HepG2 (cell line): ENCODE measurements around the gene MACROD2. TPM values are rescaled to one million over a fixed set of nuclear protein-coding genes. Genes with fewer than 3 reads are reported as not detected.

Source experiments
- ATAC-seq: fragments of 200-7000 bp; cut with Tn5 transposase; 3 replicates; pipeline ENCODE4 v1.9.1; 2020; ENCODE audit warnings: mild to moderate bottlenecking, moderate library complexity
- BruUV-seq: library from RNA; stranded (reverse); fragments of 400-500 nt; replicated peaks from 2 replicates; lab custom pipeline; 2021; lab: Mats Ljungman, UMichigan
- CTCF ChIA-PET: fragments of 300-600 bp; formaldehyde crosslinking; extraction: SDS; loops from one replicate; lab custom pipeline; 2021; ENCODE audit warnings: low total read pairs, inconsistent platforms, low intra/inter-chr PET ratio; lab: Yijun Ruan, JAX
- POLR2A ChIA-PET: fragments of 350-600 bp; sonication (Branson Sonifier 250); formaldehyde crosslinking; loops from one replicate; lab custom pipeline; 2020; ENCODE audit warnings: antibody characterized with exemption, inconsistent platforms; lab: Yijun Ruan, JAX
- DNase-seq: peaks from one replicate; pipeline ENCODE4 v3.0.0-alpha.2; 2015; ENCODE audit warnings: low spot score
- FAIRE-seq: peaks from 3 replicates; lab custom pipeline; 2011; peaks lifted over from hg19 to GRCh38; lab: Jason Lieb, UNC
- H2AFZ ChIP-seq: one replicate; pipeline ENCODE4 v1.6.1; 2011; ENCODE audit warnings: low read length, inconsistent platforms
- H3K27ac ChIP-seq: fragments of 300-600 bp; 3 replicates; pipeline ENCODE4 v1.8.0; 2011; ENCODE audit warnings: mixed run types, mild to moderate bottlenecking, mixed read lengths, low read length, inconsistent platforms; ENCODE audit not compliant: insufficient read depth; ENCODE audit errors: extremely low read length
- H3K27me3 ChIP-seq, 2 experiments: fragments of 200-600 bp in 1 of 2; 2 replicates in 1 of 2; 3 replicates in 1 of 2; pipeline versions ENCODE4 v1.6.0 to v1.8.0; 2011; ENCODE audit warnings: low read length in 2 of 2, mild to moderate bottlenecking in 2 of 2, moderate library complexity in 2 of 2, inconsistent platforms in 1 of 2; ENCODE audit not compliant: insufficient read depth in 2 of 2, control insufficient read depth in 1 of 2
- H3K36me3 ChIP-seq, 2 experiments: fragments of 200-600 bp in 1 of 2; replicated peaks in 1 of 2; 2 replicates in 1 of 2; 3 replicates in 1 of 2; pipeline versions ENCODE4 v1.5.1 to v1.8.0; 2011; ENCODE audit warnings: low read length in 2 of 2, inconsistent platforms in 1 of 2; ENCODE audit not compliant: insufficient read depth in 2 of 2, control insufficient read depth in 1 of 2
- H3K4me1 ChIP-seq: 2 replicates; pipeline ENCODE4 v1.5.1; 2012; ENCODE audit warnings: low read length, inconsistent platforms; ENCODE audit not compliant: insufficient read depth
- H3K4me2 ChIP-seq: 2 replicates; pipeline ENCODE4 v1.6.0; 2011; ENCODE audit warnings: low read depth, low read length, inconsistent platforms
- H3K4me3 ChIP-seq, 3 experiments: fragments of 200-600 bp in 1 of 3; sonication (generic), shearing (Covaris generic) in 1 of 3; replicated peaks in 1 of 3; 2 replicates each; pipeline ENCODE4 v1.5.1; 2011 to 2016; ENCODE audit warnings: low read length in 3 of 3, inconsistent platforms in 2 of 3, low read depth in 2 of 3, mild to moderate bottlenecking in 2 of 3, control low read depth in 1 of 3, mixed read lengths in 1 of 3; ENCODE audit not compliant: insufficient read depth in 1 of 3
- H3K79me2 ChIP-seq: one replicate; pipeline ENCODE4 v1.6.1; 2011; ENCODE audit warnings: low read length, inconsistent platforms; ENCODE audit not compliant: insufficient read depth
- H3K9ac ChIP-seq: 2 replicates; pipeline ENCODE4 v1.6.0; 2011; ENCODE audit warnings: mild to moderate bottlenecking, low read depth, low read length, inconsistent platforms; ENCODE audit not compliant: insufficient read depth
- H3K9me3 ChIP-seq: 2 replicates; pipeline ENCODE4 v1.5.1; 2012; ENCODE audit warnings: mild to moderate bottlenecking, low read length
- H4K20me1 ChIP-seq: 2 replicates; pipeline ENCODE4 v1.6.0; 2011; ENCODE audit warnings: inconsistent platforms, mild to moderate bottlenecking, low read length, moderate library complexity; ENCODE audit not compliant: insufficient read depth
- CENPX ChIP-seq: sonication (generic); formaldehyde crosslinking; IDR thresholded peaks from 2 replicates; pipeline ENCODE4 v1.9.0; 2021; ENCODE audit warnings: mild to moderate bottlenecking, missing genetic modification reagents, moderate library complexity
- HOXA7 ChIP-seq: sonication (generic); formaldehyde crosslinking; IDR thresholded peaks from 2 replicates; pipeline ENCODE4 v1.8.1; 2022; ENCODE audit warnings: mild to moderate bottlenecking, missing genetic modification reagents, moderate library complexity
- MAFF ChIP-seq: IDR thresholded peaks from 2 replicates; pipeline ENCODE4 v1.6.1; 2011; ENCODE audit warnings: low read depth, low read length, improper control_type of control experiment
- MAFK ChIP-seq, 2 experiments: IDR thresholded peaks in 1 of 2; conservative IDR thresholded peaks in 1 of 2; 2 replicates each; pipeline ENCODE4 v1.6.1; 2011; ENCODE audit warnings: improper control_type of control experiment in 2 of 2, low read length in 2 of 2
- NFE2L2 ChIP-seq: fragments of 150-350 bp; IDR thresholded peaks from 2 replicates; pipeline ENCODE4 v1.6.1; 2014; ENCODE audit warnings: low read length
- NFKBIZ ChIP-seq: IDR thresholded peaks from 2 replicates; pipeline ENCODE4 v1.6.1; 2018; ENCODE audit warnings: missing genetic modification reagents, missing compliant biosample characterization
- WGBS: methylation state at CpG from one replicate; pipeline ENCODE4 v1.1.6; 2017; ENCODE audit warnings: low lambda C conversion rate; 5-methylcytosine and 5-hydroxymethylcytosine counted together
- in situ Hi-C: cut with HindIII; loops from 2 replicates; pipeline ENCODE4 v1.10.0; 2017; ENCODE audit warnings: low pct_unique_long_range_greater_than_20kb; ENCODE audit not compliant: extremely low pct_ligation_motif_present
- intact Hi-C: fragments of 100-400 bp; cut with micrococcal nuclease; formaldehyde crosslinking; loops from one replicate; pipeline ENCODE4 v1.10.0; 2022; ENCODE audit not compliant: unreplicated experiment
- polyA plus RNA-seq, 8 experiments: library from polyadenylated mRNA; depleted of rRNA in 3 of 8; stranded (reverse) in 7 of 8; unstranded in 1 of 8; fragments of >200 nt; fragmentation: Illumina TruSeq in 4 of 8; extraction: Trizol in 4 of 8; gene quantifications; 2 replicates each; pipeline versions ENCODE4 v1.2.1 to v1.2.3, GENCODE V29; 2011 to 2016; ENCODE audit warnings: low read depth in 4 of 8, missing spikeins in 1 of 8, mixed read lengths in 1 of 8; ENCODE audit not compliant: insufficient read depth in 1 of 8
- total RNA-seq, 5 experiments: library from RNA; depleted of rRNA; stranded (reverse); fragments of >200 nt; fragmentation: Illumina TruSeq; extraction: Trizol; gene quantifications; 2 replicates each; pipeline ENCODE4 v1.2.3, GENCODE V29; 2016; ENCODE audit warnings: low read depth in 1 of 5
- TF ChIP-seq, protein P1 (sequence below): sonication (generic); formaldehyde crosslinking; IDR thresholded peaks from 2 replicates; pipeline ENCODE4 v1.4.0; 2020; ENCODE audit warnings: mild to moderate bottlenecking, missing genetic modification reagents
- TF ChIP-seq, protein P2 (sequence below): sonication (generic); formaldehyde crosslinking; IDR thresholded peaks from 2 replicates; pipeline ENCODE4 v1.4.0; 2020; ENCODE audit warnings: missing genetic modification reagents, mild to moderate bottlenecking, borderline replicate concordance
- TF ChIP-seq, protein P3 (sequence below): IDR thresholded peaks from 2 replicates; pipeline ENCODE4 v1.6.1; 2016; ENCODE audit warnings: low read depth, borderline replicate concordance
- TF ChIP-seq, protein P4 (sequence below): sonication (generic); formaldehyde crosslinking; IDR thresholded peaks from 2 replicates; pipeline ENCODE4 v1.5.0; 2020; ENCODE audit warnings: mild to moderate bottlenecking, missing genetic modification reagents, borderline replicate concordance
- TF ChIP-seq, protein P5 (sequence below): sonication (generic); formaldehyde crosslinking; IDR thresholded peaks from 2 replicates; pipeline ENCODE4 v1.4.0; 2020; ENCODE audit warnings: missing genetic modification reagents, borderline replicate concordance

MACROD2 gene
- total and polyA plus RNA-seq, 2 of the 13 experiments (the other 11 are each of a cell fraction or from before 2014, with no cell fraction given), result 0.13 to 0.51 TPM

DNA sequence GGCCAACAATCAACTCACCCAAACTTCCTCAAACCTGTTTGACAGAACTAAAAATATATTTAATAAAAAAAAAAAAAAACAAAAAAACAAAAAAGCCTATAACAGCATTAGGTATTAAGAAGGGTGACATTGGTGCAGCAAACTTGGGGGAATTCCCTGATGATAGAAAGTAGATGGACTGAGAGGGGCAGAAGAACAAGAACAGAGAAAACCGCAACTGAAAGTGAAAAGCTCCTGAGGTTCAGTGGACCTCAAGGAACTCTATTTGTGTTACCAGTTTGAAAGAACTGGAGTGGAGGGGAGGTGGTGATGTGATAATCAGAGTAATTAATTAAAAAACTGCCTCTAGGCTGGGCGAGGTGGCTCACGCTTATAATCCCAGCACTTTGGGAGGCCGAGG lies 53.8 kb downstream of the MACROD2 start (continued):
- TF ChIP-seq, protein P1, sequence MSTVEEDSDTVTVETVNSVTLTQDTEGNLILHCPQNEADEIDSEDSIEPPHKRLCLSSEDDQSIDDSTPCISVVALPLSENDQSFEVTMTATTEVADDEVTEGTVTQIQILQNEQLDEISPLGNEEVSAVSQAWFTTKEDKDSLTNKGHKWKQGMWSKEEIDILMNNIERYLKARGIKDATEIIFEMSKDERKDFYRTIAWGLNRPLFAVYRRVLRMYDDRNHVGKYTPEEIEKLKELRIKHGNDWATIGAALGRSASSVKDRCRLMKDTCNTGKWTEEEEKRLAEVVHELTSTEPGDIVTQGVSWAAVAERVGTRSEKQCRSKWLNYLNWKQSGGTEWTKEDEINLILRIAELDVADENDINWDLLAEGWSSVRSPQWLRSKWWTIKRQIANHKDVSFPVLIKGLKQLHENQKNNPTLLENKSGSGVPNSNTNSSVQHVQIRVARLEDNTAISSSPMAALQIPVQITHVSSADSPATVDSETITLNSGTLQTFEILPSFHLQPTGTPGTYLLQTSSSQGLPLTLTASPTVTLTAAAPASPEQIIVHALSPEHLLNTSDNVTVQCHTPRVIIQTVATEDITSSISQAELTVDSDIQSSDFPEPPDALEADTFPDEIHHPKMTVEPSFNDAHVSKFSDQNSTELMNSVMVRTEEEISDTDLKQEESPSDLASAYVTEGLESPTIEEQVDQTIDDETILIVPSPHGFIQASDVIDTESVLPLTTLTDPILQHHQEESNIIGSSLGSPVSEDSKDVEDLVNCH (CRISPR knock-in tag), result no peak
- TF ChIP-seq, protein P2, sequence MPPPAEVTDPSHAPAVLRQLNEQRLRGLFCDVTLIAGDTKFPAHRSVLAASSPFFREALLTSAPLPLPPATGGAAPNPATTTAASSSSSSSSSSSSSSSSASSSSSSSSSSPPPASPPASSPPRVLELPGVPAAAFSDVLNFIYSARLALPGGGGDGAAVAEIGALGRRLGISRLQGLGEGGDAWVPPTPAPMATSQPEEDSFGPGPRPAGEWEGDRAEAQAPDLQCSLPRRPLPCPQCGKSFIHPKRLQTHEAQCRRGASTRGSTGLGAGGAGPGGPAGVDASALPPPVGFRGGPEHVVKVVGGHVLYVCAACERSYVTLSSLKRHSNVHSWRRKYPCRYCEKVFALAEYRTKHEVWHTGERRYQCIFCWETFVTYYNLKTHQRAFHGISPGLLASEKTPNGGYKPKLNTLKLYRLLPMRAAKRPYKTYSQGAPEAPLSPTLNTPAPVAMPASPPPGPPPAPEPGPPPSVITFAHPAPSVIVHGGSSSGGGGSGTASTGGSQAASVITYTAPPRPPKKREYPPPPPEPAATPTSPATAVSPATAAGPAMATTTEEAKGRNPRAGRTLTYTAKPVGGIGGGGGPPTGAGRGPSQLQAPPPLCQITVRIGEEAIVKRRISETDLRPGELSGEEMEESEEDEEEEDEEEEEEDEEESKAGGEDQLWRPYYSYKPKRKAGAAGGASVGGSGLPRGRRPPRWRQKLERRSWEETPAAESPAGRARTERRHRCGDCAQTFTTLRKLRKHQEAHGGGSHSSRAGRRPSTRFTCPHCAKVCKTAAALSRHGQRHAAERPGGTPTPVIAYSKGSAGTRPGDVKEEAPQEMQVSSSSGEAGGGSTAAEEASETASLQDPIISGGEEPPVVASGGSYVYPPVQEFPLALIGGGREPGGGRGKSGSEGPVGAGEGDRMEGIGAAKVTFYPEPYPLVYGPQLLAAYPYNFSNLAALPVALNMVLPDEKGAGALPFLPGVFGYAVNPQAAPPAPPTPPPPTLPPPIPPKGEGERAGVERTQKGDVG (CRISPR knock-in tag), result no peak
- TF ChIP-seq, protein P3, sequence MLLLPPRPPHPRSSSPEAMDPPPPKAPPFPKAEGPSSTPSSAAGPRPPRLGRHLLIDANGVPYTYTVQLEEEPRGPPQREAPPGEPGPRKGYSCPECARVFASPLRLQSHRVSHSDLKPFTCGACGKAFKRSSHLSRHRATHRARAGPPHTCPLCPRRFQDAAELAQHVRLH (CRISPR knock-in tag), result no peak
- TF ChIP-seq HOXA7 (CRISPR knock-in tag), result no peak

DNA sequence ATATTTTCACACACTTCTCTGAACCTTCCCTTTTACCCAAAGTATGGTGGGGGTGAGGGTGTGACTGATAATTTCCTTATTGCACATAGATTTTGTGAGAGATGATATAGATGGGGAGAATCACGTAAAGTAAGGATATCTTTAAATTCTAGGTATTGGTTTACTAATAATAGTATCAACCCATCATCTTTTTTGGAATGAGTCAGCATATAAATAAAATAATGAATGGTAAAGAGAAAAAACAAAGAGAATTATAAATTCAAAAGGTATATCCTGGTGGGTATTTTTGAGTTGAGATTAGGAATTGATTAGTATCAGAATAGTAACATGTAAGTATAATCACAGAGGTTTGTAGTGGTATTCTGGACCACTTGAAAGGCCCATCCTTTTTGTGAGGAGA lies 56.1 kb downstream of the MACROD2 start:
- DNase-seq (no peak), FAIRE-seq (no peak), ATAC-seq (no peak)
- WGBS, result 48% methylated on average over 1 of the region's 1 CpG
- Histone ChIP-seq H3K9me3 (no peaks in the 10 kb centered on the region), H3K79me2 (no peaks in the 10 kb centered on the region), H3K4me3 (no peak overlapping the region), H3K36me3 (no peaks in the 10 kb centered on the region), H3K27me3 (no peaks in the 10 kb centered on the region), H3K4me2 (no peak overlapping the region), H4K20me1 (no peaks in the 10 kb centered on the region), H3K9ac (no peak overlapping the region), H3K27ac (no peak overlapping the region), H2AFZ (no peak overlapping the region), H3K4me1 (no peaks in the 10 kb centered on the region)
- in situ Hi-C loops, result no loop called here
- ChIA-PET POLR2A (no interaction called here), CTCF (no interaction called here)
- intact Hi-C loops, result no loop called here
- no TSS peak for BruUV-seq
- TF ChIP-seq, protein P4, sequence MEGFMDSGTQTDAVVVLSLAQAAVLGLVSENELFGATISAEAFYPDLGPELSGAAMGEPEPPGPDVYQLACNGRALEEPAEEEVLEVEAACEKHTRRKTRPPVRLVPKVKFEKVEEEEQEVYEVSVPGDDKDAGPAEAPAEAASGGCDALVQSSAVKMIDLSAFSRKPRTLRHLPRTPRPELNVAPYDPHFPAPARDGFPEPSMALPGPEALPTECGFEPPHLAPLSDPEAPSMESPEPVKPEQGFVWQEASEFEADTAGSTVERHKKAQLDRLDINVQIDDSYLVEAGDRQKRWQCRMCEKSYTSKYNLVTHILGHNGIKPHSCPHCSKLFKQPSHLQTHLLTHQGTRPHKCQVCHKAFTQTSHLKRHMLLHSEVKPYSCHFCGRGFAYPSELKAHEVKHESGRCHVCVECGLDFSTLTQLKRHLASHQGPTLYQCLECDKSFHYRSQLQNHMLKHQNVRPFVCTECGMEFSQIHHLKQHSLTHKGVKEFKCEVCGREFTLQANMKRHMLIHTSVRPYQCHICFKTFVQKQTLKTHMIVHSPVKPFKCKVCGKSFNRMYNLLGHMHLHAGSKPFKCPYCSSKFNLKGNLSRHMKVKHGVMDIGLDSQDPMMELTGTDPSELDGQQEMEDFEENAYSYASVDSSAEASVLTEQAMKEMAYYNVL (CRISPR knock-in tag), result no peak
- TF ChIP-seq, protein P5, sequence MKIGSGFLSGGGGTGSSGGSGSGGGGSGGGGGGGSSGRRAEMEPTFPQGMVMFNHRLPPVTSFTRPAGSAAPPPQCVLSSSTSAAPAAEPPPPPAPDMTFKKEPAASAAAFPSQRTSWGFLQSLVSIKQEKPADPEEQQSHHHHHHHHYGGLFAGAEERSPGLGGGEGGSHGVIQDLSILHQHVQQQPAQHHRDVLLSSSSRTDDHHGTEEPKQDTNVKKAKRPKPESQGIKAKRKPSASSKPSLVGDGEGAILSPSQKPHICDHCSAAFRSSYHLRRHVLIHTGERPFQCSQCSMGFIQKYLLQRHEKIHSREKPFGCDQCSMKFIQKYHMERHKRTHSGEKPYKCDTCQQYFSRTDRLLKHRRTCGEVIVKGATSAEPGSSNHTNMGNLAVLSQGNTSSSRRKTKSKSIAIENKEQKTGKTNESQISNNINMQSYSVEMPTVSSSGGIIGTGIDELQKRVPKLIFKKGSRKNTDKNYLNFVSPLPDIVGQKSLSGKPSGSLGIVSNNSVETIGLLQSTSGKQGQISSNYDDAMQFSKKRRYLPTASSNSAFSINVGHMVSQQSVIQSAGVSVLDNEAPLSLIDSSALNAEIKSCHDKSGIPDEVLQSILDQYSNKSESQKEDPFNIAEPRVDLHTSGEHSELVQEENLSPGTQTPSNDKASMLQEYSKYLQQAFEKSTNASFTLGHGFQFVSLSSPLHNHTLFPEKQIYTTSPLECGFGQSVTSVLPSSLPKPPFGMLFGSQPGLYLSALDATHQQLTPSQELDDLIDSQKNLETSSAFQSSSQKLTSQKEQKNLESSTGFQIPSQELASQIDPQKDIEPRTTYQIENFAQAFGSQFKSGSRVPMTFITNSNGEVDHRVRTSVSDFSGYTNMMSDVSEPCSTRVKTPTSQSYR (CRISPR knock-in tag), result no peak
- TF ChIP-seq CENPX (CRISPR knock-in tag) (no peak), NFKBIZ (no peak), NFE2L2 (peak; percentile 29; the same call in 1 of the 2 replicates), MAFF (peak; percentile 14; the same call in 1 of the 2 replicates), MAFK (conservative IDR thresholded peaks at IDR 0.05 in 1 of 2, IDR thresholded peaks at IDR 0.05 in 1 of 2; ENCODE audit: low read length in 2 of 2) (peak; percentile 12 to 56; a peak in 2 of 4 replicates)
